ENCODE results near the gene ANP32A.

The ANP32A gene

GRCh38 chr15:68819495-68820294 lies 1.0 kb downstream of the ANP32A start:
- peak; percentile 21 to 25 for DNase-seq

- peak in 1 of 2 experiments; percentile 46 for DNase-seq
Observed at GRCh38 chr15:68818769-68819494, 1.8 kb downstream of the ANP32A start.

GRCh38 chr15:68818066-68818768 lies 2.5 kb downstream of the ANP32A start:
- DNase-seq = peak; percentile 16 to 71

GRCh38 chr15:68817304-68818065 lies 3.2 kb downstream of the ANP32A start:
- peak; percentile 8 to 11 for DNase-seq

GRCh38 chr15:68816795-68817303 lies 3.8 kb downstream of the ANP32A start:
- DNase-seq = no peak

GRCh38 chr15:68816158-68816557 lies 4.5 kb downstream of the ANP32A start:
- DNase-seq = no peak

- no peak for DNase-seq
Observed at GRCh38 chr15:68815598-68815997, 5.1 kb downstream of the ANP32A start.

- DNase-seq = no peak
Observed at GRCh38 chr15:68814596-68814995, 6.1 kb downstream of the ANP32A start.

- no peak for DNase-seq
Observed at GRCh38 chr15:68812597-68813431, 7.9 kb downstream of the ANP32A start.

GRCh38 chr15:68812069-68812468 lies 8.6 kb downstream of the ANP32A start:
- no peak for DNase-seq

- DNase-seq = no peak
Observed at GRCh38 chr15:68809517-68809916, 11.2 kb downstream of the ANP32A start.

GRCh38 chr15:68808770-68809169 lies 11.9 kb downstream of the ANP32A start:
- no peak for DNase-seq

- no peak for DNase-seq
Observed at GRCh38 chr15:68808091-68808490, 12.6 kb downstream of the ANP32A start.

GRCh38 chr15:68807249-68807648 lies 13.4 kb downstream of the ANP32A start:
- DNase-seq = no peak

GRCh38 chr15:68806220-68807060 lies 14.3 kb downstream of the ANP32A start:
- no peak for DNase-seq

- DNase-seq = no peak
Observed at GRCh38 chr15:68802373-68802772, 18.3 kb downstream of the ANP32A start.

- DNase-seq = no peak
Observed at GRCh38 chr15:68801572-68802148, 19.0 kb downstream of the ANP32A start.

GRCh38 chr15:68800875-68801274 lies 19.8 kb downstream of the ANP32A start:
- no peak for DNase-seq

GRCh38 chr15:68798346-68799094 lies 22.2 kb downstream of the ANP32A start:
- no peak for DNase-seq
